Measurements from ENCODE around the gene QTRT2. TPM values are rescaled to one million over a fixed set of nuclear protein-coding genes. Genes with fewer than 3 reads are reported as not detected.

The QTRT2 gene
- total RNA-seq, 1 donor from 2014 or later, result 40.2 TPM

- Mint-ChIP-seq H3K9me3 (no peaks in the 10 kb centered on the region), H3K4me1 (no peaks in the 10 kb centered on the region), H3K27me3 (ENCODE audit: low read depth) (no peaks in the 10 kb centered on the region), H3K36me3 (ENCODE audit: low read depth) (no peaks in the 10 kb centered on the region), H3K27ac (ENCODE audit: unreplicated experiment) (no peak overlapping the region), H3K4me3 (no peak overlapping the region)
- TF ChIP-seq CTCF (conservative IDR thresholded peaks at IDR 0.05), result no peak
- DNase-seq (ENCODE audit: low read depth, low spot score), result no peak
These were observed 34.3 kb upstream of the QTRT2 start for GRCh38 chr3:114022145-114022802.

DNA sequence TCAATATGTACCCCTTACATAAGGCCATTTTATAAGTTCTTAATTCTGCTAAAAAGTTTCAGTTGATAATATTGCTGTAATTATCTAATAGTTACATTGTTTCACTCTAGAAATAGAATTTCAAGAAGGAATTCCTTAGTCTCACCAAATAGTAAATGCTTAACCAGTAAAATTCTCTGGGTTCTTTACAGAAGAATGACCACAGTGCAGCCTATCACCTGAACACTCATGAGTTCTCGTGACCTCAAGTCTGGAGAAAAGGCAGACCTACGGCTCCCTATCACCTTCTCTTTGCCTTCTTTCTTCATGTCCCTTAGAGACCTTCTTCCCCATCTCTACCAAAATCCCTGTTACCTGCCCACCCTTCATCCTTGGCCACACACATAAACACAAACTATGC is 31.1 kb upstream of the QTRT2 start:
- H3K4me1 Mint-ChIP-seq, result no peaks in the 10 kb centered on the region
- no peaks in the 10 kb centered on the region for H3K9me3 Mint-ChIP-seq
- H3K36me3 Mint-ChIP-seq (ENCODE audit: low read depth), result no peaks in the 10 kb centered on the region
- DNase-seq (ENCODE audit: low read depth, low spot score), result no peak
- H3K27ac Mint-ChIP-seq (ENCODE audit: unreplicated experiment), result no peak overlapping the region
- no peak for TF ChIP-seq CTCF (conservative IDR thresholded peaks at IDR 0.05)
- no peaks in the 10 kb centered on the region for H3K27me3 Mint-ChIP-seq (ENCODE audit: low read depth)
- no peak overlapping the region for H3K4me3 Mint-ChIP-seq

GRCh38 chr3:114026331-114026730 is 30.2 kb upstream of the QTRT2 start:
- H3K36me3 Mint-ChIP-seq (ENCODE audit: low read depth), result no peaks in the 10 kb centered on the region
- H3K27me3 Mint-ChIP-seq (ENCODE audit: low read depth), result no peaks in the 10 kb centered on the region
- no peak overlapping the region for H3K4me3 Mint-ChIP-seq
- no peak overlapping the region for H3K27ac Mint-ChIP-seq (ENCODE audit: unreplicated experiment)
- no peak for TF ChIP-seq CTCF (conservative IDR thresholded peaks at IDR 0.05)
- H3K4me1 Mint-ChIP-seq, result no peaks in the 10 kb centered on the region
- no peaks in the 10 kb centered on the region for H3K9me3 Mint-ChIP-seq
- DNase-seq (ENCODE audit: low read depth, low spot score), result no peak

DNA sequence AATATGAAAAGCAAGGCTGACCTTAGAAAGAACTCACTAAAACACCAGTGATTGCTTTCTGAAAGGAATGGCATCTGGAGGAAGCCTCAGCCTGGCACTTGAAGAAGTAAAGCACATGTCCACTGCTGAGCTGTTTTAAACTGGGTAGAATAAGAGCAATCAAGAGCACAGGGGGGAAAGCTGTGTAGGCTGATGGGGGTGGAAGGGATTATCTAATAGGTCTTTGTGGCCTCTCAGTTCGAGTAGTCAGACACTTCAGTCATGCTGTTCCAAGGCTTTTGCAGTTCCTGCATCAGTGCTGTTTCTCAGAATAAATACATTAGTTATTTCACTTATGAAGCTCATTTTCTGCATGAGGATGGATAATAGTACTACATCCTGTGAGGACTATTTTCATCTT is 22.8 kb upstream of the QTRT2 start:
- Mint-ChIP-seq H3K9me3 (no peaks in the 10 kb centered on the region), H3K4me1 (no peaks in the 10 kb centered on the region), H3K27me3 (ENCODE audit: low read depth) (no peaks in the 10 kb centered on the region), H3K36me3 (ENCODE audit: low read depth) (peaks cover 6% of the 10 kb centered on the region), H3K4me3 (no peak overlapping the region), H3K27ac (ENCODE audit: unreplicated experiment) (no peak overlapping the region)
- DNase-seq (ENCODE audit: low read depth, low spot score), result no peak
- no peak for TF ChIP-seq CTCF (conservative IDR thresholded peaks at IDR 0.05)

GRCh38 chr3:114034211-114034610 is 22.3 kb upstream of the QTRT2 start:
- no peak for DNase-seq (ENCODE audit: low read depth, low spot score)
- no peaks in the 10 kb centered on the region for H3K4me1 Mint-ChIP-seq
- no peak overlapping the region for H3K4me3 Mint-ChIP-seq
- H3K9me3 Mint-ChIP-seq, result no peaks in the 10 kb centered on the region
- H3K27ac Mint-ChIP-seq (ENCODE audit: unreplicated experiment), result no peak overlapping the region
- H3K27me3 Mint-ChIP-seq (ENCODE audit: low read depth), result no peaks in the 10 kb centered on the region
- H3K36me3 Mint-ChIP-seq (ENCODE audit: low read depth), result peaks cover 6% of the 10 kb centered on the region
- no peak for TF ChIP-seq CTCF (conservative IDR thresholded peaks at IDR 0.05)
